DND-41 (cell line): ENCODE results near the gene RPP25L.

ENCODE experiments used
- CTCF ChIP-seq: IDR thresholded peaks from 2 replicates; pipeline ENCODE4 v1.5.1; 2012; ENCODE audit warnings: borderline replicate concordance, low read length, moderate library complexity, mild to moderate bottlenecking; ENCODE audit not compliant: poor library complexity, severe bottlenecking; ENCODE audit errors: extremely low read depth
- EZH2 ChIP-seq: IDR thresholded peaks from 3 replicates; pipeline ENCODE4 v1.6.1; 2012; ENCODE audit warnings: borderline replicate concordance, low read depth, mild to moderate bottlenecking, moderate library complexity, low read length, inconsistent platforms; ENCODE audit not compliant: severe bottlenecking

- no peak for TF ChIP-seq CTCF
- TF ChIP-seq EZH2: no peak
Measured at GRCh38 chr9:34647084-34647403, 35.1 kb upstream of the RPP25L start.
